HepG2 (cell line): ENCODE results near the gene RSF1. TPM values are rescaled to one million over a fixed set of nuclear protein-coding genes. Genes with fewer than 3 reads are reported as not detected.
"Not testable (repeated sequence)": the region's sequence is repeated elsewhere in the genome, so short reads cannot be mapped to it uniquely, and the experiment has no call there.

Experiments used
- ATAC-seq: fragments of 200-7000 bp; cut with Tn5 transposase; 3 replicates; pipeline ENCODE4 v1.9.1; 2020; ENCODE audit warnings: mild to moderate bottlenecking, moderate library complexity
- BruUV-seq: library from RNA; stranded (reverse); fragments of 400-500 nt; replicated peaks from 2 replicates; lab custom pipeline; 2021; lab: Mats Ljungman, UMichigan
- CTCF ChIA-PET: fragments of 300-600 bp; formaldehyde crosslinking; extraction: SDS; loops from one replicate; lab custom pipeline; 2021; ENCODE audit warnings: low total read pairs, inconsistent platforms, low intra/inter-chr PET ratio; lab: Yijun Ruan, JAX
- POLR2A ChIA-PET: fragments of 350-600 bp; sonication (Branson Sonifier 250); formaldehyde crosslinking; loops from one replicate; lab custom pipeline; 2020; ENCODE audit warnings: antibody characterized with exemption, inconsistent platforms; lab: Yijun Ruan, JAX
- DNase-seq: peaks from one replicate; pipeline ENCODE4 v3.0.0-alpha.2; 2015; ENCODE audit warnings: low spot score
- FAIRE-seq: peaks from 3 replicates; lab custom pipeline; 2011; peaks lifted over from hg19 to GRCh38; lab: Jason Lieb, UNC
- H2AFZ ChIP-seq: one replicate; pipeline ENCODE4 v1.6.1; 2011; ENCODE audit warnings: low read length, inconsistent platforms
- H3K27ac ChIP-seq: fragments of 300-600 bp; 3 replicates; pipeline ENCODE4 v1.8.0; 2011; ENCODE audit warnings: mixed run types, mild to moderate bottlenecking, mixed read lengths, low read length, inconsistent platforms; ENCODE audit not compliant: insufficient read depth; ENCODE audit errors: extremely low read length
- H3K27me3 ChIP-seq, 2 experiments: fragments of 200-600 bp in 1 of 2; 2 replicates in 1 of 2; 3 replicates in 1 of 2; pipeline versions ENCODE4 v1.6.0 to v1.8.0; 2011; ENCODE audit warnings: low read length in 2 of 2, mild to moderate bottlenecking in 2 of 2, moderate library complexity in 2 of 2, inconsistent platforms in 1 of 2; ENCODE audit not compliant: insufficient read depth in 2 of 2, control insufficient read depth in 1 of 2
- H3K36me3 ChIP-seq, 2 experiments: fragments of 200-600 bp in 1 of 2; replicated peaks in 1 of 2; 2 replicates in 1 of 2; 3 replicates in 1 of 2; pipeline versions ENCODE4 v1.5.1 to v1.8.0; 2011; ENCODE audit warnings: low read length in 2 of 2, inconsistent platforms in 1 of 2; ENCODE audit not compliant: insufficient read depth in 2 of 2, control insufficient read depth in 1 of 2
- H3K4me1 ChIP-seq: 2 replicates; pipeline ENCODE4 v1.5.1; 2012; ENCODE audit warnings: low read length, inconsistent platforms; ENCODE audit not compliant: insufficient read depth
- H3K4me2 ChIP-seq: 2 replicates; pipeline ENCODE4 v1.6.0; 2011; ENCODE audit warnings: low read depth, low read length, inconsistent platforms
- H3K4me3 ChIP-seq, 3 experiments: fragments of 200-600 bp in 1 of 3; sonication (generic), shearing (Covaris generic) in 1 of 3; replicated peaks in 1 of 3; 2 replicates each; pipeline ENCODE4 v1.5.1; 2011 to 2016; ENCODE audit warnings: low read length in 3 of 3, inconsistent platforms in 2 of 3, low read depth in 2 of 3, mild to moderate bottlenecking in 2 of 3, control low read depth in 1 of 3, mixed read lengths in 1 of 3; ENCODE audit not compliant: insufficient read depth in 1 of 3
- H3K79me2 ChIP-seq: one replicate; pipeline ENCODE4 v1.6.1; 2011; ENCODE audit warnings: low read length, inconsistent platforms; ENCODE audit not compliant: insufficient read depth
- H3K9ac ChIP-seq: 2 replicates; pipeline ENCODE4 v1.6.0; 2011; ENCODE audit warnings: mild to moderate bottlenecking, low read depth, low read length, inconsistent platforms; ENCODE audit not compliant: insufficient read depth
- H3K9me3 ChIP-seq: 2 replicates; pipeline ENCODE4 v1.5.1; 2012; ENCODE audit warnings: mild to moderate bottlenecking, low read length
- H4K20me1 ChIP-seq: 2 replicates; pipeline ENCODE4 v1.6.0; 2011; ENCODE audit warnings: inconsistent platforms, mild to moderate bottlenecking, low read length, moderate library complexity; ENCODE audit not compliant: insufficient read depth
- ESRRA ChIP-seq: sonication (generic); formaldehyde crosslinking; IDR thresholded peaks from 2 replicates; pipeline ENCODE4 v1.5.1; 2020; ENCODE audit warnings: mild to moderate bottlenecking, low read depth, missing genetic modification reagents
- MBD4 ChIP-seq: IDR thresholded peaks from 2 replicates; pipeline ENCODE4 v1.6.1; 2012; ENCODE audit warnings: low read length, inconsistent platforms, borderline replicate concordance
- NCOA1 ChIP-seq: sonication (generic); formaldehyde crosslinking; IDR thresholded peaks from 2 replicates; pipeline ENCODE4 v1.9.0; 2021; ENCODE audit warnings: missing genetic modification reagents
- SAP130 ChIP-seq: IDR thresholded peaks from 2 replicates; pipeline ENCODE4 v1.6.1; 2016; ENCODE audit warnings: low read depth
- ZFP36 ChIP-seq: fragments of 150-350 bp; IDR thresholded peaks from 2 replicates; pipeline ENCODE4 v1.6.1; 2018; ENCODE audit warnings: borderline replicate concordance, low read length, low read depth; ENCODE audit not compliant: partially characterized antibody
- WGBS: methylation state at CpG from one replicate; pipeline ENCODE4 v1.1.6; 2017; ENCODE audit warnings: low lambda C conversion rate; 5-methylcytosine and 5-hydroxymethylcytosine counted together
- in situ Hi-C: cut with HindIII; loops from 2 replicates; pipeline ENCODE4 v1.10.0; 2017; ENCODE audit warnings: low pct_unique_long_range_greater_than_20kb; ENCODE audit not compliant: extremely low pct_ligation_motif_present
- intact Hi-C: fragments of 100-400 bp; cut with micrococcal nuclease; formaldehyde crosslinking; loops from one replicate; pipeline ENCODE4 v1.10.0; 2022; ENCODE audit not compliant: unreplicated experiment
- polyA plus RNA-seq, 8 experiments: library from polyadenylated mRNA; depleted of rRNA in 3 of 8; stranded (reverse) in 7 of 8; unstranded in 1 of 8; fragments of >200 nt; fragmentation: Illumina TruSeq in 4 of 8; extraction: Trizol in 4 of 8; gene quantifications; 2 replicates each; pipeline versions ENCODE4 v1.2.1 to v1.2.3, GENCODE V29; 2011 to 2016; ENCODE audit warnings: low read depth in 4 of 8, missing spikeins in 1 of 8, mixed read lengths in 1 of 8; ENCODE audit not compliant: insufficient read depth in 1 of 8
- total RNA-seq, 5 experiments: library from RNA; depleted of rRNA; stranded (reverse); fragments of >200 nt; fragmentation: Illumina TruSeq; extraction: Trizol; gene quantifications; 2 replicates each; pipeline ENCODE4 v1.2.3, GENCODE V29; 2016; ENCODE audit warnings: low read depth in 1 of 5
- TF ChIP-seq, protein P1 (sequence below): sonication (generic); formaldehyde crosslinking; IDR thresholded peaks from 2 replicates; pipeline ENCODE4 v1.5.1; 2020; ENCODE audit warnings: mild to moderate bottlenecking, moderate library complexity, missing genetic modification reagents

RSF1 gene
- total and polyA plus RNA-seq, 2 of the 13 experiments (the other 11 are each of a cell fraction or from before 2014, with no cell fraction given) = 15.5 to 33.1 TPM

GRCh38 chr11:77854838-77855237 is 34.3 kb upstream of the RSF1 start:
- no TSS peak for BruUV-seq
- POLR2A ChIA-PET = no interaction called here
- Histone ChIP-seq H3K36me3 (peaks cover 6 to 13% of the 10 kb centered on the region in 2 experiments; a peak in 2 of 5 replicates), H3K27me3 (no peaks in the 10 kb centered on the region), H2AFZ (no peak overlapping the region), H4K20me1 (no peaks in the 10 kb centered on the region), H3K9ac (no peak overlapping the region), H3K4me3 (no peak overlapping the region), H3K4me2 (no peak overlapping the region), H3K9me3 (peaks cover 21% of the 10 kb centered on the region), H3K79me2 (no peaks in the 10 kb centered on the region), H3K27ac (no peak overlapping the region), H3K4me1 (peaks cover 9% of the 10 kb centered on the region)
- WGBS = 100% methylated on average over 2 of the region's 2 CpGs
- DNase-seq (no peak), ATAC-seq (no peak), FAIRE-seq (no peak)
- in situ Hi-C loops = no loop called here
- intact Hi-C loops = no loop called here
- TF ChIP-seq ESRRA (CRISPR knock-in tag) (no peak), ZFP36 (peak; percentile 78)
- CTCF ChIA-PET = no interaction called here

DNA sequence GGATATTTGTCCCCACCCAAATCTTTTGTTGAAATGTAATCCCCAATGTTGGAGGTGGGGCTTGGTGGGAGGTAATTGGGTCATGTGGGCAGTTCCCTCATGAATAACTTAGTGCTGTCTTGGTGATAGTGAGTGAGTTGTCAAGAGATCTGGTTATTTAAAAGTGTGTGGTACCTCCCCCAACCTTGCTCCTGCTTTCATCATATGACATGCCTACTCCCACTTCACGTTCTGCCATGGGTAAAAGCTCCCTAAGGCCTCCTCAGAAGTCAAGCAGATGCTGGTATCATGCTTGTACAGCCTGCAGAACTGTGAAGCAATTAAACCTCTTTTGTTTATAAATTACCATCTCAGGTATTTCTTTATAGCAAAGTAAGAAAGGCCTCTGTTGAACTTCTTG is 31.0 kb upstream of the RSF1 start:
- DNase-seq = no peak
- Histone ChIP-seq H3K36me3 (peaks cover 5 to 13% of the 10 kb centered on the region in 2 experiments; a peak in 2 of 5 replicates), H3K27ac (no peak overlapping the region), H3K4me1 (peaks cover 9% of the 10 kb centered on the region), H3K79me2 (no peaks in the 10 kb centered on the region), H2AFZ (no peak overlapping the region), H3K4me2 (no peak overlapping the region), H3K9ac (no peak overlapping the region), H3K4me3 (no peak overlapping the region), H3K27me3 (no peaks in the 10 kb centered on the region), H4K20me1 (no peaks in the 10 kb centered on the region), H3K9me3 (peaks cover 21% of the 10 kb centered on the region)
- TF ChIP-seq, protein P1, sequence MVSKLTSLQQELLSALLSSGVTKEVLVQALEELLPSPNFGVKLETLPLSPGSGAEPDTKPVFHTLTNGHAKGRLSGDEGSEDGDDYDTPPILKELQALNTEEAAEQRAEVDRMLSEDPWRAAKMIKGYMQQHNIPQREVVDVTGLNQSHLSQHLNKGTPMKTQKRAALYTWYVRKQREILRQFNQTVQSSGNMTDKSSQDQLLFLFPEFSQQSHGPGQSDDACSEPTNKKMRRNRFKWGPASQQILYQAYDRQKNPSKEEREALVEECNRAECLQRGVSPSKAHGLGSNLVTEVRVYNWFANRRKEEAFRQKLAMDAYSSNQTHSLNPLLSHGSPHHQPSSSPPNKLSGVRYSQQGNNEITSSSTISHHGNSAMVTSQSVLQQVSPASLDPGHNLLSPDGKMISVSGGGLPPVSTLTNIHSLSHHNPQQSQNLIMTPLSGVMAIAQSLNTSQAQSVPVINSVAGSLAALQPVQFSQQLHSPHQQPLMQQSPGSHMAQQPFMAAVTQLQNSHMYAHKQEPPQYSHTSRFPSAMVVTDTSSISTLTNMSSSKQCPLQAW = no peak
- TF ChIP-seq SAP130 = no peak
- no peak for TF ChIP-seq MBD4
- TF ChIP-seq NCOA1 = no peak
- 100% methylated on average over 1 of the region's 1 CpG for WGBS
- no peak for ATAC-seq
- ChIA-PET POLR2A (no interaction called here), CTCF (no interaction called here)
- intact Hi-C loops (no loop called here), in situ Hi-C loops (no loop called here)
- no peak for FAIRE-seq
- no TSS peak for BruUV-seq

- in situ Hi-C loops = not testable (repeated sequence)
Observed at GRCh38 chr11:77843700-77844099, 23.2 kb upstream of the RSF1 start.

More at GRCh38 chr11:77843700-77844099, 23.2 kb upstream of the RSF1 start:
- FAIRE-seq, H4K20me1 ChIP-seq, intact Hi-C loops, POLR2A ChIA-PET, H3K9ac ChIP-seq, H3K27ac ChIP-seq, H3K79me2 ChIP-seq, H2AFZ ChIP-seq, H3K27me3 ChIP-seq, ATAC-seq, H3K4me3 ChIP-seq, CTCF ChIA-PET, BruUV-seq, DNase-seq, H3K4me2 ChIP-seq, H3K36me3 ChIP-seq, H3K4me1 ChIP-seq, H3K9me3 ChIP-seq: not testable (repeated sequence)
- WGBS = 68% methylated on average over 5 of the region's 5 CpGs
